K562 (cell line): ENCODE results near the gene PARS2. TPM values are rescaled to one million over a fixed set of nuclear protein-coding genes. Genes with fewer than 3 reads are reported as not detected.
A peak's percentile ranks its signal among the peaks of the same experiment; 100 is the strongest.

Source experiments
- ATAC-seq: fragments of 200-7000 bp; cut with Tn5 transposase; 3 replicates; pipeline ENCODE4 v1.9.1; 2020; ENCODE audit warnings: moderate library complexity
- BruUV-seq: library from RNA; stranded (reverse); fragments of 400-500 nt; replicated peaks from 2 replicates; lab custom pipeline; 2021; lab: Mats Ljungman, UMichigan
- CTCF ChIA-PET: fragments of 300-600 bp; formaldehyde crosslinking; extraction: SDS; loops from one replicate; lab custom pipeline; 2021; ENCODE audit warnings: low intra/inter-chr PET ratio; lab: Yijun Ruan, JAX
- POLR2A ChIA-PET: fragments of 300-600, 350-650 bp; sonication (Branson Sonifier 250); formaldehyde crosslinking; extraction: SDS; loops from one replicate; lab custom pipeline; 2021; ENCODE audit warnings: antibody characterized with exemption, inconsistent platforms; lab: Yijun Ruan, JAX
- DNase-seq, 4 experiments: peaks; one replicate each; pipeline versions ENCODE4 v3.0.0 to v3.0.0-alpha.2; 2011 to 2018; ENCODE audit warnings: low spot score in 3 of 4, mixed read lengths in 3 of 4; ENCODE audit errors: extremely low read depth in 1 of 4
- FAIRE-seq: peaks from 2 replicates; lab custom pipeline; 2011; peaks lifted over from hg19 to GRCh38; lab: Jason Lieb, UNC
- H2AFZ ChIP-seq: 2 replicates; pipeline ENCODE4 v1.6.0; 2011; ENCODE audit warnings: low read depth, low read length, control low read depth, inconsistent platforms
- H3K27ac ChIP-seq: fragments of 200-600 bp; 3 replicates; pipeline ENCODE4 v1.8.0; 2011; ENCODE audit warnings: low read depth, mild to moderate bottlenecking, control low read depth, inconsistent platforms, low read length, moderate library complexity, mixed read lengths; ENCODE audit errors: extremely low read depth
- H3K27me3 ChIP-seq, 2 experiments: fragments of 300-600 bp in 1 of 2; 2 replicates in 1 of 2; 3 replicates in 1 of 2; pipeline versions ENCODE4 v1.6.0 to v1.8.0; 2011; ENCODE audit warnings: inconsistent platforms in 2 of 2, low read length in 2 of 2, mild to moderate bottlenecking in 1 of 2, mixed read lengths in 1 of 2, moderate library complexity in 1 of 2; ENCODE audit not compliant: control insufficient read depth in 2 of 2, insufficient read depth in 2 of 2
- H3K36me3 ChIP-seq: fragments of 300-600 bp; 3 replicates; pipeline ENCODE4 v1.8.0; 2011; ENCODE audit warnings: mild to moderate bottlenecking, low read length, inconsistent platforms; ENCODE audit not compliant: control insufficient read depth, insufficient read depth
- H3K4me1 ChIP-seq, 2 experiments: fragments of 200-600 bp in 1 of 2; replicated peaks in 1 of 2; 2 replicates in 1 of 2; 3 replicates in 1 of 2; pipeline versions ENCODE4 v1.5.1 to v1.8.0; 2011; ENCODE audit warnings: inconsistent platforms in 2 of 2, low read length in 2 of 2, mild to moderate bottlenecking in 1 of 2, mixed read lengths in 1 of 2, moderate library complexity in 1 of 2; ENCODE audit not compliant: control insufficient read depth in 2 of 2, insufficient read depth in 2 of 2
- H3K4me2 ChIP-seq: 2 replicates; pipeline ENCODE4 v1.6.1; 2011; ENCODE audit warnings: low read length, control low read depth, inconsistent platforms, mixed read lengths; ENCODE audit not compliant: insufficient read depth
- H3K4me3 ChIP-seq: fragments of 200-600 bp; sonication (generic), shearing (Covaris generic); 2 replicates; pipeline ENCODE4 v1.5.1; 2016; ENCODE audit warnings: control low read depth, inconsistent platforms
- H3K79me2 ChIP-seq: fragments of 200-600 bp; 3 replicates; pipeline ENCODE4 v1.8.0; 2011; ENCODE audit warnings: low read length, inconsistent platforms; ENCODE audit not compliant: control insufficient read depth, insufficient read depth
- H3K9ac ChIP-seq, 2 experiments: 2 replicates each; pipeline versions ENCODE4 v1.6.0 to v1.6.1; 2011; ENCODE audit warnings: low read depth in 2 of 2, low read length in 2 of 2, control low read depth in 1 of 2, inconsistent platforms in 1 of 2, mild to moderate bottlenecking in 1 of 2, mixed read lengths in 1 of 2; ENCODE audit not compliant: insufficient read depth in 1 of 2
- H3K9me1 ChIP-seq: one replicate; pipeline ENCODE4 v1.6.0; 2011; ENCODE audit warnings: inconsistent platforms, mild to moderate bottlenecking, low read length, moderate library complexity; ENCODE audit not compliant: control insufficient read depth, insufficient read depth
- H3K9me3 ChIP-seq: replicated peaks from 2 replicates; pipeline ENCODE4 v1.5.1; 2011; ENCODE audit warnings: low read depth, low read length, inconsistent platforms; ENCODE audit not compliant: control insufficient read depth, insufficient read depth
- H4K20me1 ChIP-seq: replicated peaks from 2 replicates; pipeline ENCODE4 v1.6.1; 2011; ENCODE audit warnings: low read length, inconsistent platforms, mixed read lengths; ENCODE audit not compliant: control insufficient read depth, insufficient read depth
- EGR1 ChIP-seq: fragments of 450-650 bp; conservative IDR thresholded peaks from 2 replicates; pipeline ENCODE4 v1.6.1; 2017; ENCODE audit warnings: mild to moderate bottlenecking
- STAT5B ChIP-seq: fragments of 250-450 bp; sonication (Bioruptor Pico); IDR thresholded peaks from 2 replicates; pipeline ENCODE4 v1.8.0; 2021; ENCODE audit warnings: mild to moderate bottlenecking, inconsistent platforms
- WGBS: fragments of 100-300 bp; shearing (Covaris generic); methylation state at CpG from one replicate; pipeline ENCODE4 v1.1.6; 2016; ENCODE audit warnings: low coverage, mixed read lengths; ENCODE audit not compliant: insufficient coverage; ENCODE audit errors: missing lambda C conversion rate; 5-methylcytosine and 5-hydroxymethylcytosine counted together
- in situ Hi-C: fragments of 300-500 bp; cut with MboI; formaldehyde crosslinking; loops from 4 replicates; pipeline ENCODE4 v1.15.0; 2018; ENCODE audit warnings: inconsistent platforms, mixed read lengths
- intact Hi-C: fragments of 100-400 bp; cut with micrococcal nuclease; formaldehyde crosslinking; loops from 2 replicates; pipeline ENCODE4 v1.14.2; 2022
- polyA plus RNA-seq, 8 experiments: library from polyadenylated mRNA; depleted of rRNA in 4 of 8; stranded (reverse) in 5 of 8; unstranded in 3 of 8; fragments of >200 nt; fragmentation: Nextera tagmentation in 2 of 8; fragmentation: Illumina TruSeq in 1 of 8; extraction: Ambion mirVana in 2 of 8; extraction: Trizol in 1 of 8; gene quantifications; 2 replicates each; pipeline versions ENCODE4 v1.2.1 to v1.2.3, GENCODE V29; 2011 to 2014; ENCODE audit warnings: inconsistent platforms in 1 of 8, missing spikeins in 1 of 8
- total RNA-seq, 7 experiments: library from RNA; depleted of rRNA in 6 of 7; stranded (reverse); fragments of >200 nt in 6 of 7; fragmentation: Illumina TruSeq in 2 of 7; extraction: Trizol in 2 of 7; gene quantifications; 2 replicates each; pipeline versions ENCODE4 v1.2.1 to v1.2.3, GENCODE V29; 2011 to 2021; ENCODE audit warnings: low replicate concordance in 1 of 7
- TF ChIP-seq, protein P1 (sequence below), 2 experiments: IDR thresholded peaks; 2 replicates each; pipeline ENCODE4 v1.6.1; 2011; ENCODE audit warnings: borderline replicate concordance in 1 of 2, control low read depth in 1 of 2, low read depth in 1 of 2, low read length in 1 of 2, mild to moderate bottlenecking in 1 of 2, mixed read lengths in 1 of 2, moderate library complexity in 1 of 2; ENCODE audit not compliant: insufficient read depth in 1 of 2, insufficient read length in 1 of 2, poor library complexity in 1 of 2, severe bottlenecking in 1 of 2; ENCODE audit errors: extremely low read depth in 1 of 2

PARS2 gene
- total and polyA plus RNA-seq, 9 of the 15 experiments (the other 6 are each of a cell fraction or from before 2014, with no cell fraction given): 6.3 to 12.4 (median 7.9) TPM

DNA sequence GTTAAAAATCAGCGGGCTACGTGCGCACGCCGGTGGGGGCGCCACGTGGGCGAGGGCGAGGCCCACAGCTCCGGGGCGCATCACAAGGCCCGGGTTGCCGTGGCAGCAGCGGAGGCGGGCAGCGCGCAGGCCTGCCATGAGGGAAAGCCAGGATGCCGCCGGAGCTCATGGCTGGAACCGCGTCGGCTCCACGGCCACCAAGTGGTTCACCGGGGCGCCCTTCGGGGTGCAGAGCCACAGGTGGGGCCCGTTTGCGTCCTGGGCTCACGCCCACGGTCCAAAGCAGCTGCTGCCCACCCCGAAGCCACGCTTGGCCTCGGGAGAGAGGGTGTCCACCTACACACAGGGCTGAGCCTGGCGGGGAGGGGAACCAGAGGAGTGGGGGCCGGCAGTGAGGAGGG, 41.7 kb upstream of the PARS2 start:
- TF ChIP-seq STAT5B (CRISPR knock-in tag) (no peak), EGR1 (peak; percentile 23; the same call in 1 of the 2 replicates)
- TF ChIP-seq, protein P1, sequence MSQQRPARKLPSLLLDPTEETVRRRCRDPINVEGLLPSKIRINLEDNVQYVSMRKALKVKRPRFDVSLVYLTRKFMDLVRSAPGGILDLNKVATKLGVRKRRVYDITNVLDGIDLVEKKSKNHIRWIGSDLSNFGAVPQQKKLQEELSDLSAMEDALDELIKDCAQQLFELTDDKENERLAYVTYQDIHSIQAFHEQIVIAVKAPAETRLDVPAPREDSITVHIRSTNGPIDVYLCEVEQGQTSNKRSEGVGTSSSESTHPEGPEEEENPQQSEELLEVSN (IDR thresholded peaks at IDR 0.05; ENCODE audit: borderline replicate concordance in 1 of 2, extremely low read depth in 1 of 2, insufficient read depth in 1 of 2, insufficient read length in 1 of 2, low read depth in 1 of 2, low read length in 1 of 2, poor library complexity in 1 of 2, severe bottlenecking in 1 of 2): peak in 1 of 2 experiments; percentile 32
- intact Hi-C loops (no loop called here), in situ Hi-C loops (no loop called here)
- Histone ChIP-seq H3K4me2 (no peak overlapping the region), H3K9ac (no peak overlapping the region), H3K36me3 (no peaks in the 10 kb centered on the region), H3K27me3 (peaks cover 7 to 41% of the 10 kb centered on the region in 2 experiments; a peak in 4 of 5 replicates), H2AFZ (no peak overlapping the region), H3K4me3 (no peak overlapping the region), H3K9me1 (no peaks in the 10 kb centered on the region), H4K20me1 (peaks cover 12% of the 10 kb centered on the region; the same call in 1 of the 2 replicates), H3K79me2 (no peaks in the 10 kb centered on the region), H3K27ac (no peak overlapping the region), H3K4me1 (peaks cover 5 to 12% of the 10 kb centered on the region in 2 experiments; a peak in 2 of 5 replicates), H3K9me3 (no peaks in the 10 kb centered on the region)
- FAIRE-seq (no peak), ATAC-seq (no peak), DNase-seq (peak in 1 of 4 experiments; percentile 36)
- BruUV-seq: no TSS peak
- ChIA-PET CTCF (no interaction called here), POLR2A (interaction anchor here (0.6 to 1.1 kb wide), 3 partner anchors 11 to 280 kb away, joined by 3 to 4 read pairs (median 3); no protein-coding TSS in a partner anchor)
- WGBS: 12% methylated on average over 26 of the region's 35 CpGs
